Nephron (organoid): ENCODE measurements around the gene LRRK2.

ENCODE experiments used
- H3K27ac Mint-ChIP-seq, 3 experiments: 2 replicates each; pipeline ENCODE4 v1.8.0; 2020; ENCODE audit warnings: mixed read lengths in 3 of 3, mild to moderate bottlenecking in 2 of 3, moderate library complexity in 1 of 3
- H3K27me3 Mint-ChIP-seq: 2 replicates; pipeline ENCODE4 v1.8.0; 2021; ENCODE audit warnings: low read depth, mild to moderate bottlenecking, moderate library complexity, mixed read lengths
- H3K36me3 Mint-ChIP-seq: 2 replicates; pipeline ENCODE4 v1.8.0; 2020; ENCODE audit warnings: low read depth, mixed read lengths
- H3K4me1 Mint-ChIP-seq: 2 replicates; pipeline ENCODE4 v1.8.0; 2020; ENCODE audit warnings: mixed read lengths
- H3K4me3 Mint-ChIP-seq, 3 experiments: 2 replicates each; pipeline ENCODE4 v1.8.0; 2020; ENCODE audit warnings: mild to moderate bottlenecking in 3 of 3, mixed read lengths in 3 of 3, moderate library complexity in 2 of 3
- H3K9me3 Mint-ChIP-seq: 2 replicates; pipeline ENCODE4 v1.8.0; 2020; ENCODE audit warnings: mixed read lengths
- CTCF ChIP-seq, 3 experiments: fragments of 200-600 bp; sonication (generic); IDR thresholded peaks; one replicate each; pipeline ENCODE4 v1.5.0; 2021; ENCODE audit warnings: antibody characterized with exemption in 3 of 3; ENCODE audit not compliant: unreplicated experiment in 3 of 3

LRRK2 gene

GRCh38 chr12:40390980-40391379 is 166.2 kb downstream of the LRRK2 start:
- no peaks in the 10 kb centered on the region for H3K36me3 Mint-ChIP-seq
- H3K4me3 Mint-ChIP-seq, result no peak overlapping the region
- H3K27me3 Mint-ChIP-seq, result no peaks in the 10 kb centered on the region
- TF ChIP-seq CTCF (IDR thresholded peaks at IDR 0.05; ENCODE audit: unreplicated experiment in 3 of 3), result no peak
- H3K9me3 Mint-ChIP-seq, result no peaks in the 10 kb centered on the region
- no peaks in the 10 kb centered on the region for H3K4me1 Mint-ChIP-seq
- H3K27ac Mint-ChIP-seq, result no peak overlapping the region

GRCh38 chr12:40393026-40393425 is 168.2 kb downstream of the LRRK2 start:
- no peak for TF ChIP-seq CTCF (IDR thresholded peaks at IDR 0.05; ENCODE audit: unreplicated experiment in 3 of 3)
- H3K27me3 Mint-ChIP-seq, result no peaks in the 10 kb centered on the region

GRCh38 chr12:40399656-40400055 is 174.9 kb downstream of the LRRK2 start:
- H3K27me3 Mint-ChIP-seq, result peaks cover 3% of the 10 kb centered on the region
- no peaks in the 10 kb centered on the region for H3K4me1 Mint-ChIP-seq
- no peak overlapping the region for H3K4me3 Mint-ChIP-seq
- no peak for TF ChIP-seq CTCF (IDR thresholded peaks at IDR 0.05; ENCODE audit: unreplicated experiment in 3 of 3)
- no peaks in the 10 kb centered on the region for H3K9me3 Mint-ChIP-seq
- no peaks in the 10 kb centered on the region for H3K36me3 Mint-ChIP-seq
- no peak overlapping the region for H3K27ac Mint-ChIP-seq

More at GRCh38 chr12:40393026-40393425, 168.2 kb downstream of the LRRK2 start:
- Mint-ChIP-seq H3K4me1 (no peaks in the 10 kb centered on the region), H3K27ac (no peak overlapping the region), H3K4me3 (no peak overlapping the region), H3K9me3 (no peaks in the 10 kb centered on the region), H3K36me3 (no peaks in the 10 kb centered on the region)

GRCh38 chr12:40405419-40405818 is 180.6 kb downstream of the LRRK2 start:
- H3K27me3 Mint-ChIP-seq, result peaks cover 3% of the 10 kb centered on the region
- H3K4me3 Mint-ChIP-seq, result no peak overlapping the region
- no peak for TF ChIP-seq CTCF (IDR thresholded peaks at IDR 0.05; ENCODE audit: unreplicated experiment in 3 of 3)
- H3K9me3 Mint-ChIP-seq, result no peaks in the 10 kb centered on the region
- no peak overlapping the region for H3K27ac Mint-ChIP-seq
- no peaks in the 10 kb centered on the region for H3K36me3 Mint-ChIP-seq
- no peaks in the 10 kb centered on the region for H3K4me1 Mint-ChIP-seq
